NCI-H2227 (cell line): ENCODE results near the gene LARGE1.

ENCODE experiments used
- DNase-seq: peaks from one replicate; lab custom pipeline; 2025; ENCODE audit not compliant: unreplicated experiment; lab: John Stamatoyannopoulos, UW

Gene LARGE1

GRCh38 chr22:33785283-33785968 lies 134.8 kb downstream of the LARGE1 start:
- no peak for DNase-seq

GRCh38 chr22:33781411-33781810 lies 138.9 kb downstream of the LARGE1 start:
- DNase-seq, result no peak

GRCh38 chr22:33780531-33781136 lies 139.6 kb downstream of the LARGE1 start:
- DNase-seq, result no peak

- no peak for DNase-seq
Observed at GRCh38 chr22:33779243-33779642, 141.0 kb downstream of the LARGE1 start.

- no peak for DNase-seq
Observed at GRCh38 chr22:33776491-33776890, 143.8 kb downstream of the LARGE1 start.

- DNase-seq, result no peak
Observed at GRCh38 chr22:33774781-33775180, 145.5 kb downstream of the LARGE1 start.

- no peak for DNase-seq
Observed at GRCh38 chr22:33772745-33773144, 147.5 kb downstream of the LARGE1 start.

- no peak for DNase-seq
Observed at GRCh38 chr22:33771136-33771535, 149.1 kb downstream of the LARGE1 start.

GRCh38 chr22:33770723-33771122 lies 149.6 kb downstream of the LARGE1 start:
- DNase-seq, result no peak

- no peak for DNase-seq
Observed at GRCh38 chr22:33766091-33766490, 154.2 kb downstream of the LARGE1 start.

GRCh38 chr22:33758961-33759360 lies 161.3 kb downstream of the LARGE1 start:
- no peak for DNase-seq

- DNase-seq, result no peak
Observed at GRCh38 chr22:33757802-33758483, 162.3 kb downstream of the LARGE1 start.

- no peak for DNase-seq
Observed at GRCh38 chr22:33757041-33757801, 163.1 kb downstream of the LARGE1 start.

GRCh38 chr22:33756508-33756949 lies 163.7 kb downstream of the LARGE1 start:
- no peak for DNase-seq

- no peak for DNase-seq
Observed at GRCh38 chr22:33748714-33749113, 171.6 kb downstream of the LARGE1 start.

GRCh38 chr22:33747576-33748180 lies 172.6 kb downstream of the LARGE1 start:
- DNase-seq, result peak; percentile 67

- no peak for DNase-seq
Observed at GRCh38 chr22:33747029-33747428, 173.2 kb downstream of the LARGE1 start.

GRCh38 chr22:33746501-33746928 lies 173.8 kb downstream of the LARGE1 start:
- DNase-seq, result no peak

GRCh38 chr22:33745501-33745900 lies 174.8 kb downstream of the LARGE1 start:
- no peak for DNase-seq

GRCh38 chr22:33743756-33744155 lies 176.5 kb downstream of the LARGE1 start:
- DNase-seq, result no peak

- DNase-seq, result no peak
Observed at GRCh38 chr22:33741025-33741424, 179.3 kb downstream of the LARGE1 start.
